COLO829 (cell line): ENCODE results near the gene RGS1.
A peak's percentile ranks its signal among the peaks of the same experiment; 100 is the strongest.

Experiments
- DNase-seq: peaks from one replicate; pipeline ENCODE4 v3.0.0; 2012; ENCODE audit warnings: low spot score

The RGS1 gene

DNA sequence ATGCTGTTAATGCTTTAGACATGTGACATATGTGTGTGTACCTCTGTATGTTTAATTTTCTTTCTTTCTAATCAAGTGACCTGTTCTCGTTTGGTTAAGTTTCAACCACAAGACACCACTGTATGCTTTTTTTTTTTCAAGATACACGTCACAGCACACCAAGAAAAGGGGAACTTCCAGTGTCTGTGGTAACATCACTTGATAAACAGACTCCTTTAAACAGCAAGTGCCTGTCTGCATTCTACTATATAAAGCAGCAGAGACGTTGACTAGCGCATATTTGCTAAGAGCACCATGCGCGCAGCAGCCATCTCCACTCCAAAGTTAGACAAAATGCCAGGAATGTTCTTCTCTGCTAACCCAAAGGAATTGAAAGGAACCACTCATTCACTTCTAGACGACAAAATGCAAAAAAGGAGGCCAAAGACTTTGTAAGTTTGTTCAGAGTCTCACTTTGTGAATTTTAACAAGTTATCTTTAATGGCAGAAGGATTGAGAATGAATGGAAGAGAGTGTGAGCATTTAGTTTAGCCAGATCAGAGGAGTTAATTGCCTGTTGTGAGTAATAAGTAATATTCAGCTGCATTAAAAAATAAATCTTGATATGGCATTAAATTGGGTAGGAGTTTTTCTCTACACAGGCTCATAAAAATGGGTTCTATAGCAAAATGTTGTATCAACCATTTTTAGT lies at the start of gene RGS1:
TSS of gene RGS1 (plus strand) at position 275 of the 691 bp plus-strand sequence. CDS start at position 295, 20 bp downstream.
- DNase-seq, result no peak

- DNase-seq, result no peak
Measured at GRCh38 chr1:192527111-192527795, 48.3 kb upstream of the RGS1 start.

DNA sequence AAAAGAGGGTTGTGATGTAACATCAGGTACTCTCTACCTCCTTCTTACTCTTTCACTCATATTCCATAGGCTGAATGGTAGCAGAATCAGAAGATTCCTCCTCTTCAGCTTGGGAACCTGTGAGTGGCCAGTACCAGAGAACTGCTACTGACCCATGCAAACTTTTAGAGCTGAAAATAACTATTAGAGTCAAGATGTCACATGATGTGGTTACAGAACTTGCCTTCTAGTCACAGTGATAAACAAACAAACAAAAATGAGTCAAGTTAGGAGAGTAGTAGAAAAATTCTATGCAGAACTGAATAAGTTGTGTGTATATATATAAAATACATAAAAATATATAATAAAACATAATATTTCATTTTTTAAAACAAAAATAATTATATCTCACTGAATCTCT lies 47.6 kb upstream of the RGS1 start:
- DNase-seq, result no peak

GRCh38 chr1:192529031-192529755 lies 46.4 kb upstream of the RGS1 start:
- no peak for DNase-seq

DNA sequence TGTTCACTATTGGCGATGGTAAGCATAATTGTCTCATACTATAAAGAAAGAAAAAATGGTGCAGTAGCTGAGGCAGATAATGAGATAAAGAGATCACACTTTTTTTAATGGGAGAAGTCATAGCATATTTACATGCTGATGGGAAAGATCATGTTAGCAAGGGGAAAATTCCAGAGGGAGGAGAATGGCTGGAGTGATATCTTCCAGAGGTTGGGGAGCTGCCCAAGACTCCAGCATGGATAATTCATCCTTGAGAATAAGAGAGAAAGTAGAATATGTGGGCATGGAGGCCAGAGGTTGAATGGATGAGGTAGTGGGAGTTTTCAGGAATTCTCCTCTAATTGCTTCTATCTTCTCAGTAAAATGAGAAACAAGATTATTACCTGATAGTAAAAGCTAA lies 45.8 kb upstream of the RGS1 start:
- DNase-seq, result no peak

- no peak for DNase-seq
Measured at GRCh38 chr1:192530254-192530653, 45.3 kb upstream of the RGS1 start.

GRCh38 chr1:192531037-192531703 lies 44.4 kb upstream of the RGS1 start:
- DNase-seq, result peak; percentile 86

- DNase-seq, result no peak
Measured at GRCh38 chr1:192534666-192535065, 40.9 kb upstream of the RGS1 start.

DNA sequence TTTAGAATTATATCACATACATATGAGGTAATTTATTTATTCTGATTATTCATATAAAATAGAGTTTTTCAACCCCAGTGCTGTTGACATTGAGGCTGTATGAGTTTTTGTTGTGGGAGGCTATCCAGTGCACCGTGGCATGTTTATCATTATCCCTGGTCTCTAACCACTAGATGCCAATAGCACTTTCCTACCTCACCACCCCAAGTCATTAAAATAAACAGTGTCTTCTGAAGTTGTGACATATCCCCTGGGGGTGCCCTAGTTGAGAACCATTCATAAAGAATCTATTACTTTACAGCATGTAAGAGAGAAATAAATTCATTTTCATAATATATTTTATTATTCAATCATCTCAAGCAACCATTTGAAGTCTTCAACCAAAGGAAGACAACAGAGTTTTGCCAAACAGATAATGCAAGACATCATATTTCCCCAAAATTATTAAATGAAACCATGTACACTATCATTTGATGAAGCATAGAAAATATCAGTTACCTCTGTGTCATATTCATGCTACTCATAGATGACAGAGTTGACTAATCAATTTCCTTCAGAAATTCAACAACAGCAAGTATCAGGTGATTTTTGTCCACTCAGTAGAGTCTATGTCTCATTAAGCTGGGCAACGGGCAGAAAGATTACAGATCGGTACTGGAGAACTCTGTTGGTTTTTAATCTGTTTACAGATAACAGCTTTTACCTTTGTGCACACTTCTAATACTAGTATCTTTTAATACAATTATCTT lies 39.5 kb upstream of the RGS1 start:
- DNase-seq, result no peak

GRCh38 chr1:192538407-192539296 lies 36.9 kb upstream of the RGS1 start:
- DNase-seq, result no peak

GRCh38 chr1:192539297-192540092 lies 36.1 kb upstream of the RGS1 start:
- peak; percentile 98 for DNase-seq

GRCh38 chr1:192543445-192543844 lies 32.1 kb upstream of the RGS1 start:
- no peak for DNase-seq

GRCh38 chr1:192545896-192546521 lies 29.6 kb upstream of the RGS1 start:
- DNase-seq, result no peak

DNA sequence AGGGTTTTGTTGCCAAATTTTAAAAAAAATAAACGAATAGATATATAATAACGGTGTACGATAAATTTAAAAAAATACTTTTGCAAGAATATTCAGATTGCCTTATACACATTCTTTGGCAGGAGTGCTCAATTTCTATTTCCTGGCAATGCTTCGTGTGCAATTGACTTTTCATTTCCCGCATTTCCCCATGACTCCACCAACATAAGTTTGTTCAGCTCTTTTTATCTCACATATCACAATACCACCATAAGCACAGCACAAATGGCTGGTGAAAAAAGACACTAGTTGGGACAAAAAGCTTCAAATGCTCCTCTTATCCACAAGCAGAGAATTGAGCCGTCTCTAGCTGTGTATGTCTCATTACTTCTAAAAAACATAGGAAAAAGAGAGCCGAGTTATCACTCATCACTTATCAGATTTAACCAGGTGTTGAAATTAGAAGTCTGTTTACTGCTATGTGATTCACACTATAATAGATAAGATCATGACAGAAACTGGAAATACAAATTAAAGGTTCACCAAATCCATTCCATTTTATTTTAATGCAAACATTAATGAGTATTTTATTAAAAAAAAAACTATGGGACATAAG lies 28.9 kb upstream of the RGS1 start:
- DNase-seq, result no peak

GRCh38 chr1:192547501-192547900 lies 28.1 kb upstream of the RGS1 start:
- no peak for DNase-seq

- DNase-seq, result no peak
Measured at GRCh38 chr1:192549937-192550336, 25.6 kb upstream of the RGS1 start.

DNA sequence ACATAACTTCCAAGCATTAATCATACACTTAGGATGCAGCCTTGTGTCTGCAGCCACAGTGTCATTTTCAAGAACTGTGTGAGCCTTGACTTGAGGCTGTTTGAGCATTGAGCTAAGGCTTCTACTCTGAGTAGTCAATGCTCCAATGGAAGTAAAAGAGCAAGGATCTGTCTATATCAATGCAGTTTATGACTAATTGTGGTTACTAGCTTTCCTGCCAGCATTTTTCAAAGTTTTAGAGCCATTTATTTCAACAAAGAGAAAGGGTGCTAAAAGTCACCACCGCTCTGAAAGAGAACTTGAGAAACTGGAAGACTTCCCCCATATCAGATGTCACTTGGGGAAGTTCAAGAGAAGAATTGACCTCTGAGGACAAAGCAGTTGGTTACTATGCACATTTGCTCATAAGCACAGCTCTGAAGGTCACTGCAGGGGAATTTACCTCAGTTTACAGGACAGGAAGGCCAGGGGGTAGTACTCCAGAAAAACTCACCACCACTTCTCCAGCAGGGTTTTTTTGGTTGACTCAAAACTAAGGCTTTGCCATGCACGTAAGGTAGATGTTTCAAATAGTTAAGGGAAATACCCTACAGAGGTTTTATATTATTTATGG lies 24.5 kb upstream of the RGS1 start:
- DNase-seq, result peak; percentile 72

GRCh38 chr1:192552760-192553191 lies 22.8 kb upstream of the RGS1 start:
- DNase-seq, result no peak

- no peak for DNase-seq
Measured at GRCh38 chr1:192553741-192554140, 21.8 kb upstream of the RGS1 start.
